Liver (tissue), 9 donors: Measurements from ENCODE around the gene RHEX. TPM values are rescaled to one million over a fixed set of nuclear protein-coding genes. Genes with fewer than 3 reads are reported as not detected.

ENCODE experiments used
- DNase-seq: peaks from one replicate; pipeline ENCODE4 v3.0.0-alpha.2; 2017; ENCODE audit warnings: low spot score
- H3K27ac ChIP-seq, 2 donors: one replicate each; pipeline ENCODE4 v1.7.0; 2013; ENCODE audit warnings: inconsistent platforms in 2 of 2, low read length in 2 of 2, control low read depth in 1 of 2, low read depth in 1 of 2, mild to moderate bottlenecking in 1 of 2
- H3K27me3 ChIP-seq, 4 donors: one replicate each; pipeline versions ENCODE4 v1.6.1 to v1.7.0; 2013; ENCODE audit warnings: low read length in 3 of 4, inconsistent platforms in 1 of 4, mild to moderate bottlenecking in 1 of 4, moderate library complexity in 1 of 4; ENCODE audit not compliant: control insufficient read depth in 4 of 4, insufficient read depth in 4 of 4
- H3K36me3 ChIP-seq, 4 donors: one replicate each; pipeline versions ENCODE4 v1.6.1 to v1.7.0; 2013; ENCODE audit warnings: low read length in 3 of 4, mild to moderate bottlenecking in 3 of 4, low read depth in 1 of 4, moderate library complexity in 1 of 4; ENCODE audit not compliant: control insufficient read depth in 4 of 4, insufficient read depth in 3 of 4
- H3K4me1 ChIP-seq, 4 donors: one replicate each; pipeline versions ENCODE4 v1.6.1 to v1.7.0; 2013; ENCODE audit warnings: low read length in 3 of 4, mild to moderate bottlenecking in 3 of 4, moderate library complexity in 1 of 4; ENCODE audit not compliant: control insufficient read depth in 4 of 4, insufficient read depth in 4 of 4
- H3K4me3 ChIP-seq, 3 donors: one replicate each; pipeline versions ENCODE4 v1.6.1 to v1.7.0; 2013; ENCODE audit warnings: low read length in 3 of 3, control low read depth in 1 of 3, low read depth in 1 of 3, mild to moderate bottlenecking in 1 of 3
- H3K9ac ChIP-seq, 2 donors: one replicate each; pipeline ENCODE4 v1.7.0; 2013; ENCODE audit warnings: low read length in 2 of 2, mild to moderate bottlenecking in 2 of 2, moderate library complexity in 2 of 2, control low read depth in 1 of 2, low read depth in 1 of 2
- H3K9me3 ChIP-seq, 4 donors: one replicate each; pipeline versions ENCODE4 v1.6.1 to v1.7.0; 2013; ENCODE audit warnings: low read length in 3 of 4; ENCODE audit not compliant: control insufficient read depth in 4 of 4
- ATF3 ChIP-seq: IDR thresholded peaks from 2 replicates; pipeline ENCODE4 v1.6.1; 2016; ENCODE audit warnings: antibody characterized with exemption
- CTCF ChIP-seq: fragments of 150-350 bp; IDR thresholded peaks from 2 replicates; pipeline ENCODE4 v1.5.1; 2017; ENCODE audit warnings: improper control_type of control experiment, low read depth, low read length; ENCODE audit not compliant: missing input control
- EGR1 ChIP-seq, 2 donors: IDR thresholded peaks; 2 replicates each; pipeline ENCODE4 v1.6.1; 2016 to 2018; ENCODE audit warnings: antibody characterized with exemption in 2 of 2, low read depth in 2 of 2
- FOXA1 ChIP-seq: IDR thresholded peaks from 2 replicates; pipeline ENCODE4 v1.6.1; 2016; ENCODE audit warnings: antibody characterized with exemption
- FOXA2 ChIP-seq: IDR thresholded peaks from 2 replicates; pipeline ENCODE4 v1.6.1; 2016; ENCODE audit warnings: antibody characterized with exemption
- GABPA ChIP-seq, 2 donors: IDR thresholded peaks in 1 of 2; conservative IDR thresholded peaks in 1 of 2; 2 replicates each; pipeline ENCODE4 v1.6.1; 2016; ENCODE audit warnings: antibody characterized with exemption in 2 of 2, mild to moderate bottlenecking in 1 of 2, moderate library complexity in 1 of 2
- HNF4A ChIP-seq, 2 donors: conservative IDR thresholded peaks; 2 replicates each; pipeline ENCODE4 v1.6.1; 2016; ENCODE audit warnings: antibody characterized with exemption in 2 of 2, mild to moderate bottlenecking in 2 of 2
- HNF4G ChIP-seq: IDR thresholded peaks from 2 replicates; pipeline ENCODE4 v1.6.1; 2016; ENCODE audit warnings: antibody characterized with exemption
- JUND ChIP-seq, 2 donors: IDR thresholded peaks; 2 replicates each; pipeline ENCODE4 v1.6.1; 2016; ENCODE audit warnings: antibody characterized with exemption in 2 of 2
- MAX ChIP-seq: IDR thresholded peaks from 2 replicates; pipeline ENCODE4 v1.6.1; 2016; ENCODE audit warnings: antibody characterized with exemption
- NR2F2 ChIP-seq: IDR thresholded peaks from 2 replicates; pipeline ENCODE4 v1.6.1; 2016; ENCODE audit warnings: antibody characterized with exemption
- RAD21 ChIP-seq, 2 donors: IDR thresholded peaks; 2 replicates each; pipeline ENCODE4 v1.6.1; 2016; ENCODE audit warnings: antibody characterized with exemption in 2 of 2, mild to moderate bottlenecking in 2 of 2
- REST ChIP-seq: IDR thresholded peaks from 2 replicates; pipeline ENCODE4 v1.6.1; 2016; ENCODE audit warnings: antibody characterized with exemption, mild to moderate bottlenecking
- RXRA ChIP-seq, 2 donors: IDR thresholded peaks; 2 replicates each; pipeline ENCODE4 v1.6.1; 2017 to 2018; ENCODE audit warnings: antibody characterized with exemption in 2 of 2, mild to moderate bottlenecking in 1 of 2
- SP1 ChIP-seq: IDR thresholded peaks from 2 replicates; pipeline ENCODE4 v1.6.1; 2018; ENCODE audit warnings: antibody characterized with exemption, mild to moderate bottlenecking
- TAF1 ChIP-seq: conservative IDR thresholded peaks from 2 replicates; pipeline ENCODE4 v1.6.1; 2016; ENCODE audit warnings: antibody characterized with exemption, mild to moderate bottlenecking
- YY1 ChIP-seq: IDR thresholded peaks from 2 replicates; pipeline ENCODE4 v1.6.1; 2016; ENCODE audit warnings: antibody characterized with exemption, mild to moderate bottlenecking
- ZBTB33 ChIP-seq: IDR thresholded peaks from 2 replicates; pipeline ENCODE4 v1.6.1; 2016; ENCODE audit warnings: antibody characterized with exemption
- WGBS: extraction: QIAGEN DNeasy Blood & Tissue Kit; methylation state at CpG from one replicate; pipeline ENCODE4 v1.1.7; 2013; 5-methylcytosine and 5-hydroxymethylcytosine counted together
- polyA plus RNA-seq, 2 donors: library from polyadenylated mRNA; stranded (reverse) in 1 of 2; unstranded in 1 of 2; fragments of 200-250 nt in 1 of 2; fragments of >200 nt in 1 of 2; fragmentation: Nextera tagmentation in 1 of 2; extraction: Ambion mirVana in 1 of 2; gene quantifications; one replicate each; pipeline versions ENCODE4 v1.2.1 to v1.2.3, GENCODE V29; 2013 to 2015
- total RNA-seq, 2 donors: library from RNA; depleted of rRNA; stranded (reverse); fragments of >200 nt; gene quantifications; one replicate each; pipeline ENCODE4 v1.2.3, GENCODE V29; 2014
- donor health status: healthy.
- donor health status: healthy.
- donor health status: healthy.
- donor health status: healthy.
- donor health status: healthy.

Gene RHEX
- total and polyA plus RNA-seq, 4 donors = 0.15 to 2.8 (median 0.47) TPM

- WGBS = 55% methylated on average over 2 of the region's 2 CpGs
- H3K4me3 ChIP-seq = no peak overlapping the region
- no peak overlapping the region for H3K27ac ChIP-seq
- H3K4me1 ChIP-seq = no peaks in the 10 kb centered on the region
- no peak overlapping the region for H3K9ac ChIP-seq
- no peaks in the 10 kb centered on the region for H3K36me3 ChIP-seq
- no peaks in the 10 kb centered on the region for H3K9me3 ChIP-seq
- no peaks in the 10 kb centered on the region for H3K27me3 ChIP-seq
- no peak for TF ChIP-seq SP1
- TF ChIP-seq GABPA (IDR thresholded peaks at IDR 0.05 in 1 of 2, conservative IDR thresholded peaks at IDR 0.05 in 1 of 2) = no peak
- TF ChIP-seq ATF3 = no peak
- no peak for TF ChIP-seq FOXA1
- TF ChIP-seq EGR1 (IDR thresholded peaks at IDR 0.05; ENCODE audit: low read depth in 2 of 2) = no peak
- TF ChIP-seq REST = no peak
- no peak for TF ChIP-seq TAF1
- TF ChIP-seq HNF4G = no peak
- TF ChIP-seq CTCF = no peak
- no peak for TF ChIP-seq RXRA (IDR thresholded peaks at IDR 0.05)
- TF ChIP-seq ZBTB33 = no peak
- no peak for TF ChIP-seq MAX
- no peak for TF ChIP-seq YY1
- TF ChIP-seq HNF4A (conservative IDR thresholded peaks at IDR 0.05) = no peak
- TF ChIP-seq NR2F2 = no peak
- no peak for TF ChIP-seq FOXA2
- no peak for TF ChIP-seq JUND (IDR thresholded peaks at IDR 0.05)
- no peak for TF ChIP-seq RAD21 (IDR thresholded peaks at IDR 0.05)
- DNase-seq = no peak
Observed at GRCh38 chr1:206136241-206136640, 83.3 kb downstream of the RHEX start.
